HL-60 (cell line): ENCODE data around the gene RFK.

Experiments used
- DNase-seq, 2 experiments: peaks; one replicate each; pipeline ENCODE4 v3.0.0-alpha.2; 2010 to 2020; ENCODE audit warnings: low read depth in 1 of 2, low spot score in 1 of 2
- H3K27ac ChIP-seq: fragments of 250-450 bp; sonication (Bioruptor Pico); replicated peaks from 2 replicates; pipeline ENCODE4 v1.5.1; 2020; ENCODE audit warnings: mild to moderate bottlenecking, moderate library complexity
- H3K27me3 ChIP-seq: fragments of 250-450 bp; sonication (Bioruptor Pico); 2 replicates; pipeline ENCODE4 v1.5.1; 2021; ENCODE audit warnings: mild to moderate bottlenecking, moderate library complexity; ENCODE audit not compliant: insufficient read depth, poor library complexity, severe bottlenecking
- H3K4me3 ChIP-seq: replicated peaks from 2 replicates; pipeline ENCODE4 v1.5.1; 2011; ENCODE audit warnings: mild to moderate bottlenecking, control low read depth, low read length; ENCODE audit not compliant: insufficient read depth
- CTCF ChIP-seq: IDR thresholded peaks from one replicate; pipeline ENCODE4 v1.5.1; 2011; ENCODE audit warnings: low read length, control low read depth, inconsistent platforms; ENCODE audit not compliant: insufficient read depth
- GABPA ChIP-seq: IDR thresholded peaks from 2 replicates; pipeline ENCODE4 v1.6.1; 2012; ENCODE audit warnings: low read depth
- POLR2AphosphoS5 ChIP-seq: IDR thresholded peaks from 2 replicates; pipeline ENCODE4 v1.6.1; 2012; ENCODE audit warnings: low read depth
- REST ChIP-seq: IDR thresholded peaks from 2 replicates; pipeline ENCODE4 v1.6.1; 2012; ENCODE audit warnings: low read depth; ENCODE audit not compliant: insufficient replicate concordance
- SPI1 ChIP-seq: IDR thresholded peaks from 2 replicates; pipeline ENCODE4 v1.6.1; 2012; ENCODE audit warnings: low read depth, mild to moderate bottlenecking, borderline replicate concordance

The RFK gene

GRCh38 chr9:76378367-76379073 lies 15.7 kb downstream of the RFK start:
- no peak for DNase-seq
- TF ChIP-seq CTCF (no peak), POLR2AphosphoS5 (no peak), SPI1 (no peak), REST (no peak), GABPA (no peak)
- no peak overlapping the region for H3K27ac ChIP-seq
- no peaks in the 10 kb centered on the region for H3K27me3 ChIP-seq
- no peak overlapping the region for H3K4me3 ChIP-seq

- no peaks in the 10 kb centered on the region for H3K27me3 ChIP-seq
- H3K27ac ChIP-seq = no peak overlapping the region
- no peak overlapping the region for H3K4me3 ChIP-seq
- no peak for DNase-seq
- no peak for TF ChIP-seq REST
- TF ChIP-seq SPI1 = no peak
- TF ChIP-seq POLR2AphosphoS5 = no peak
- no peak for TF ChIP-seq CTCF
- no peak for TF ChIP-seq GABPA
These were observed 16.4 kb downstream of the RFK start for GRCh38 chr9:76377791-76378190.

DNA sequence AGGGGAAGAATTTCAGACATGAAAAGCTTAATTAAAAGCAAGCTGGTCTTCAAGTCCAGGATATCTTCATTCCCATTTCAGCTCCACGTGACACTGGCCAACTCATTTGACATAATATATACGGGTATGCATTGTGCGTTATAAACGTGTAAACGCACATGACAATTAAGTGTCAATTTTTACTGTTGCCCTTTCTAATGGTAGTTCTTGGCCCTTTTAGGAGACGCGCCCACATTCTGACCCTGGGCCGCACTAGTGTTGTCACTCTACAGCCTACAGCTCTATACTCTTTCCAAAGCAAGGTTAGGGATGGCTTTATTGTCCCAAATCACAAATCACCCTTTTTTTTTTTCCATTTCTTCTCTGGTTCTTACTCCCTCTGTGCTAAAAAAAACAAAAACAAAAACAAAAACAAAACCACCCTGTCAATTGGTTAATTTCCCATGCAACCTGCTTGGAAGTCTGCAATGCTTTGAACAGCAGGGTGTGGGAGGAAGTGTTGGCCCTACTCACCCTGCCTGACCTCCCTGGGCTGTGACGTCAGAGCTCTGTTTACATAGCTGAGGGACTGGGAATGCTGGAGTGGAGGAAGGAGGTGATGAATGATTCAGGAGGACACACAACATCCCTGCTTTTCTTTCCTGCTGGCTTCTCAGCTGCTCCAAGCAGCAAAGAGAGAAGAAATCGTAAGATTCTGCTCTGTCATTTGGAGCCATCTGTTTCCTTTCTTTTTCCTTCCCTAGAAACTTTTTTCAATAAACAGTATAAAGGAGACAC lies 19.3 kb downstream of the RFK start:
- no peak overlapping the region for H3K4me3 ChIP-seq
- DNase-seq = no peak
- TF ChIP-seq SPI1 (0 out of 2 replicates have a peak, but pooled peaks have one; percentile 7), REST (no peak), CTCF (no peak), POLR2AphosphoS5 (no peak)
- no peaks in the 10 kb centered on the region for H3K27me3 ChIP-seq
- H3K27ac ChIP-seq = no peak overlapping the region
